Activated naive CD8-positive, alpha-beta T cell (primary cell): ENCODE results near the gene DUSP10.

Source experiments
- H3K27ac Mint-ChIP-seq: one replicate; pipeline ENCODE4 v1.8.0; 2021; ENCODE audit warnings: mixed read lengths
- H3K27me3 Mint-ChIP-seq: one replicate; pipeline ENCODE4 v1.8.0; 2021; ENCODE audit warnings: mixed read lengths
- H3K36me3 Mint-ChIP-seq: one replicate; pipeline ENCODE4 v1.8.0; 2021; ENCODE audit warnings: mixed read lengths
- H3K4me1 Mint-ChIP-seq: one replicate; pipeline ENCODE4 v1.8.0; 2021; ENCODE audit warnings: low read depth, mixed read lengths
- H3K4me3 Mint-ChIP-seq: one replicate; pipeline ENCODE4 v1.8.0; 2021; ENCODE audit warnings: mild to moderate bottlenecking, mixed read lengths
- H3K9me3 Mint-ChIP-seq: one replicate; pipeline ENCODE4 v1.8.0; 2021; ENCODE audit warnings: low read depth, mixed read lengths

Gene DUSP10

DNA sequence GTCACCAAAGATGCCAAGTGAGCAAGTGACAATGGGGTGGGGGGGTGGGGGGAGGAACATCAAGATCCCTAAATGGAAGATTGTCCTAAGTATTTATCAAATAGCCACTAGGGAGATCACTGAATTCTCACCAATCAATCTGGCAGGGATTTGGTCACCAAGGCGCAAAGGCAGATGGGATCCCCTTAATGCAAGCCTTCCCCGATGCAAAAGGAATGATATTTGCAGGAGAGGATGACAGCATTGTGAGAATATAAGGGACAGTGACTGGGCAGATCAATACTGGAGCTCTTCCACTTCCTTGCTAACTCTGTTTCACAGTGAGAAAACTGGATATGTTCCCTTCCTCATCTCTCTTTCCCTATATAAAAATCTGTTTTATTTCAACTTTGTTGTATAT, 40.9 kb downstream of the DUSP10 start:
- H3K4me3 Mint-ChIP-seq: no peak overlapping the region
- H3K27ac Mint-ChIP-seq: no peak overlapping the region
- H3K4me1 Mint-ChIP-seq: peaks cover 9% of the 10 kb centered on the region
- H3K27me3 Mint-ChIP-seq: no peaks in the 10 kb centered on the region
- no peaks in the 10 kb centered on the region for H3K9me3 Mint-ChIP-seq
- H3K36me3 Mint-ChIP-seq: peaks cover 22% of the 10 kb centered on the region

GRCh38 chr1:221700536-221700935, 41.4 kb downstream of the DUSP10 start:
- no peaks in the 10 kb centered on the region for H3K9me3 Mint-ChIP-seq
- H3K4me3 Mint-ChIP-seq: no peak overlapping the region

GRCh38 chr1:221699978-221700519, 41.8 kb downstream of the DUSP10 start:
- H3K27me3 Mint-ChIP-seq: no peaks in the 10 kb centered on the region
- no peak overlapping the region for H3K4me3 Mint-ChIP-seq
- peaks cover 9% of the 10 kb centered on the region for H3K4me1 Mint-ChIP-seq
- H3K36me3 Mint-ChIP-seq: peaks cover 15% of the 10 kb centered on the region
- no peaks in the 10 kb centered on the region for H3K9me3 Mint-ChIP-seq
- no peak overlapping the region for H3K27ac Mint-ChIP-seq

More at GRCh38 chr1:221700536-221700935, 41.4 kb downstream of the DUSP10 start:
- Mint-ChIP-seq H3K4me1 (peaks cover 9% of the 10 kb centered on the region), H3K36me3 (peaks cover 18% of the 10 kb centered on the region), H3K27ac (no peak overlapping the region), H3K27me3 (no peaks in the 10 kb centered on the region)

GRCh38 chr1:221699577-221699976, 42.3 kb downstream of the DUSP10 start:
- H3K27me3 Mint-ChIP-seq: no peaks in the 10 kb centered on the region
- H3K4me1 Mint-ChIP-seq: peaks cover 9% of the 10 kb centered on the region
- no peaks in the 10 kb centered on the region for H3K9me3 Mint-ChIP-seq
- peaks cover 14% of the 10 kb centered on the region for H3K36me3 Mint-ChIP-seq
- no peak overlapping the region for H3K27ac Mint-ChIP-seq
- H3K4me3 Mint-ChIP-seq: no peak overlapping the region

- Mint-ChIP-seq H3K9me3 (no peaks in the 10 kb centered on the region), H3K27ac (no peak overlapping the region), H3K4me1 (peaks cover 9% of the 10 kb centered on the region), H3K4me3 (no peak overlapping the region), H3K27me3 (no peaks in the 10 kb centered on the region), H3K36me3 (peaks cover 11% of the 10 kb centered on the region)
Observed at GRCh38 chr1:221698579-221699349, 43.1 kb downstream of the DUSP10 start.

- Mint-ChIP-seq H3K4me3 (no peak overlapping the region), H3K27me3 (no peaks in the 10 kb centered on the region), H3K4me1 (peaks cover 9% of the 10 kb centered on the region), H3K27ac (no peak overlapping the region), H3K36me3 (peaks cover 11% of the 10 kb centered on the region), H3K9me3 (peaks cover 4% of the 10 kb centered on the region)
Observed at GRCh38 chr1:221697923-221698425, 43.9 kb downstream of the DUSP10 start.

GRCh38 chr1:221696718-221697461, 45.0 kb downstream of the DUSP10 start:
- Mint-ChIP-seq H3K36me3 (peaks cover 6% of the 10 kb centered on the region), H3K27me3 (no peaks in the 10 kb centered on the region), H3K9me3 (peaks cover 4% of the 10 kb centered on the region), H3K4me1 (peaks cover 9% of the 10 kb centered on the region), H3K27ac (no peak overlapping the region), H3K4me3 (no peak overlapping the region)

GRCh38 chr1:221696027-221696426, 45.9 kb downstream of the DUSP10 start:
- peaks cover 2% of the 10 kb centered on the region for H3K36me3 Mint-ChIP-seq

DNA sequence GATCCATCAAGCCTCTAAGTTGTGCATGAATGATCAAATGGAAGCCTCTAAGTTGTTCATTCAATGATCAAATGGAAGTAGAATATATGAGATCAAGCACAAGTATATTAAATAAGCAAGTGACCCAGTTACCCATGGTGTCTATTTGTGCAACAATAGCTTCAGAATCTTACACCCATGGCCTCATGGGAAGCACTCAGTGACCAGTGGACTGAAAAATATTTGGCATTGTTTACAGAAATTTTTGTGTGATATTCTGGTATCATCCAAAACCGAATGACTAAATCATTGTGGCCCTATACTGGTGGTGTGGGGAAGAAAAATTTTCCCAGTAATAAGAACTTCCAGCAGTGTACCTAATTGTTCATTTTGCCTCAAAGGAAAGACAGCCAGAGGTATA, 46.6 kb downstream of the DUSP10 start:
- Mint-ChIP-seq H3K9me3 (peaks cover 4% of the 10 kb centered on the region), H3K27ac (no peak overlapping the region)

More at GRCh38 chr1:221696027-221696426, 45.9 kb downstream of the DUSP10 start:
- Mint-ChIP-seq H3K4me1 (peaks cover 9% of the 10 kb centered on the region), H3K4me3 (no peak overlapping the region), H3K27me3 (no peaks in the 10 kb centered on the region), H3K27ac (no peak overlapping the region), H3K9me3 (peaks cover 4% of the 10 kb centered on the region)

GRCh38 chr1:221694109-221694508, 47.8 kb downstream of the DUSP10 start:
- H3K4me3 Mint-ChIP-seq: no peak overlapping the region
- peaks cover 2% of the 10 kb centered on the region for H3K36me3 Mint-ChIP-seq
- H3K27ac Mint-ChIP-seq: no peak overlapping the region
- no peaks in the 10 kb centered on the region for H3K27me3 Mint-ChIP-seq
- peaks cover 8% of the 10 kb centered on the region for H3K4me1 Mint-ChIP-seq
- H3K9me3 Mint-ChIP-seq: peaks cover 4% of the 10 kb centered on the region

More for the DNA sequence above, 46.6 kb downstream of the DUSP10 start:
- no peaks in the 10 kb centered on the region for H3K27me3 Mint-ChIP-seq
- H3K36me3 Mint-ChIP-seq: peaks cover 2% of the 10 kb centered on the region
- H3K4me1 Mint-ChIP-seq: peaks cover 9% of the 10 kb centered on the region
- no peak overlapping the region for H3K4me3 Mint-ChIP-seq

- H3K27me3 Mint-ChIP-seq: no peaks in the 10 kb centered on the region
- H3K9me3 Mint-ChIP-seq: peaks cover 4% of the 10 kb centered on the region
- H3K36me3 Mint-ChIP-seq: peaks cover 2% of the 10 kb centered on the region
- H3K4me3 Mint-ChIP-seq: no peak overlapping the region
- no peaks in the 10 kb centered on the region for H3K4me1 Mint-ChIP-seq
- no peak overlapping the region for H3K27ac Mint-ChIP-seq
Observed at GRCh38 chr1:221693087-221693486, 48.8 kb downstream of the DUSP10 start.

GRCh38 chr1:221692643-221693042, 49.2 kb downstream of the DUSP10 start:
- peaks cover 2% of the 10 kb centered on the region for H3K36me3 Mint-ChIP-seq
- no peaks in the 10 kb centered on the region for H3K4me1 Mint-ChIP-seq
- no peak overlapping the region for H3K4me3 Mint-ChIP-seq
- no peaks in the 10 kb centered on the region for H3K27me3 Mint-ChIP-seq
- no peak overlapping the region for H3K27ac Mint-ChIP-seq
- peaks cover 4% of the 10 kb centered on the region for H3K9me3 Mint-ChIP-seq

DNA sequence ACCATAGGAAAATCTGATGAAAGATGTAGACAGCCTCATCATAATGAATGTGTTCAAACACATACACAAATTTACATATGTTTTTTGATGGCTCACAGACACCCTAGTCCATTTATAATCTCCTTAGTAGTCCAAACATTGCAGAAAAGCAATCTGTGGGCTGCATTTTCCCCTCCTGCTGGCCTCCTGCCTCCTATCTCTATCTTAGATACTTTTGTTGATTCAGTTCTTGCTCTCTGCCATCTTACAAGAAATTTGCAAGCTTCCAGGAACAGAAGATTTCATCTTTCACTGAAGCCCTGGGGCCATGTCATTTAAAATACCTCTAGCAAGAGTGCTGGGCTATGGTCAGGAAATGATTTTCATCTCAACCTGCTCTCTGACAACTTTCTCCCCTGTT, 50.6 kb downstream of the DUSP10 start:
- Mint-ChIP-seq H3K4me3 (no peak overlapping the region), H3K27ac (no peak overlapping the region), H3K36me3 (peaks cover 2% of the 10 kb centered on the region), H3K4me1 (no peaks in the 10 kb centered on the region), H3K27me3 (no peaks in the 10 kb centered on the region), H3K9me3 (peaks cover 4% of the 10 kb centered on the region)

DNA sequence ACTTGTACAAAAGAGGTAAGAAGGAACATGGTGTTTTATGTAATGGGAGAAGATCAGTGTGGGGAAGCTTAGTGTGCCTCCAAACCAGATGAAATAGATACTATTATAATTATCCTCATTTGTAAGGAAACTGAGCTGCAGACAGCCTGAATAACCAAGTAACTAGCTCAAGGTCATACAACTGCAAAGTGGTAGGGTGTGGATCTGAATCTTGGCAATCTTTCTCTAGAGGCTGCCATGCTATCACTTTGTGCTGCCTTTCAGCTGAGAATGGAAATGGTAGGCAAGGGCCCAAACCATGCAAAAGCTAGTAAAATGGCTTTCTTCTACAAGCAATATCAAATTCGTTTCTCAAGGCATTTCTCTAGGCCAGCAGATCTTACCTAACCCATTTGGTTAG, 51.0 kb downstream of the DUSP10 start:
- H3K36me3 Mint-ChIP-seq: peaks cover 2% of the 10 kb centered on the region
- H3K9me3 Mint-ChIP-seq: peaks cover 4% of the 10 kb centered on the region
- H3K4me3 Mint-ChIP-seq: no peak overlapping the region
- no peaks in the 10 kb centered on the region for H3K27me3 Mint-ChIP-seq
- no peak overlapping the region for H3K27ac Mint-ChIP-seq
- no peaks in the 10 kb centered on the region for H3K4me1 Mint-ChIP-seq

- Mint-ChIP-seq H3K4me1 (no peaks in the 10 kb centered on the region), H3K27me3 (no peaks in the 10 kb centered on the region), H3K36me3 (peaks cover 6% of the 10 kb centered on the region), H3K4me3 (no peak overlapping the region), H3K27ac (no peak overlapping the region), H3K9me3 (peaks cover 4% of the 10 kb centered on the region)
Observed at GRCh38 chr1:221689138-221689537, 52.8 kb downstream of the DUSP10 start.
